Uterus (tissue), 4 donors: Measurements from ENCODE around the gene PYY. TPM values are rescaled to one million over a fixed set of nuclear protein-coding genes. Genes with fewer than 3 reads are reported as not detected.
A peak's percentile ranks its signal among the peaks of the same experiment; 100 is the strongest.

Experiments used
- DNase-seq, 2 donors: peaks; one replicate each; pipeline ENCODE4 v3.0.0-alpha.2; 2019 to 2020
- H3K27ac ChIP-seq, 2 donors: fragments of 200-600 bp; sonication (generic); 1 replicate in 1 of 2; 2 replicates in 1 of 2; pipeline ENCODE4 v1.5.1; 2016 to 2018
- H3K27me3 ChIP-seq, 2 donors: fragments of 200-600 bp; sonication (generic); one replicate each; pipeline ENCODE4 v1.5.1; 2018 to 2019; ENCODE audit warnings: control low read depth in 1 of 2
- H3K36me3 ChIP-seq, 2 donors: fragments of 200-600 bp; sonication (generic); one replicate each; pipeline ENCODE4 v1.5.1; 2019; ENCODE audit warnings: control low read depth in 1 of 2
- H3K4me1 ChIP-seq, 2 donors: fragments of 200-600 bp; sonication (generic); one replicate each; pipeline ENCODE4 v1.5.1; 2018 to 2019; ENCODE audit warnings: control low read depth in 1 of 2
- H3K4me3 ChIP-seq, 2 donors: fragments of 200-600 bp; sonication (generic); 1 replicate in 1 of 2; 2 replicates in 1 of 2; pipeline ENCODE4 v1.5.1; 2018 to 2019; ENCODE audit warnings: mild to moderate bottlenecking in 1 of 2
- H3K9me3 ChIP-seq, 2 donors: fragments of 200-600 bp; sonication (generic); one replicate each; pipeline ENCODE4 v1.5.1; 2019; ENCODE audit warnings: control low read depth in 1 of 2
- POLR2A ChIP-seq, 2 donors: fragments of 450-650 bp; IDR thresholded peaks; one replicate each; pipeline ENCODE4 v1.6.1; 2016; ENCODE audit warnings: antibody characterized with exemption in 2 of 2, mild to moderate bottlenecking in 1 of 2, moderate library complexity in 1 of 2
- intact Hi-C: fragments of 100-400 bp; cut with DNase I; formaldehyde crosslinking; loops from one replicate; pipeline ENCODE4 v1.15.1; 2023; ENCODE audit warnings: low total_unique reads
- total RNA-seq, 4 donors: library from RNA; depleted of rRNA in 3 of 4; stranded (reverse); fragments of >200 nt in 3 of 4; gene quantifications; one replicate each; pipeline versions ENCODE4 v1.1.0 to v1.2.4, GENCODE V29; 2014 to 2023
- TF ChIP-seq, protein P1 (sequence below), 4 experiments: fragments of 200-600 bp in 2 of 4; fragments of 450-650 bp in 2 of 4; sonication (generic) in 2 of 4; IDR thresholded peaks; one replicate each; pipeline ENCODE4 v1.5.1; 2016 to 2019; ENCODE audit warnings: antibody characterized with exemption in 4 of 4, mild to moderate bottlenecking in 2 of 4, moderate library complexity in 1 of 4
- donor health status: DM: yes; HTN: yes; CAD: no.

Gene PYY
- total RNA-seq, 4 donors from 2014 or later = not detected

DNA sequence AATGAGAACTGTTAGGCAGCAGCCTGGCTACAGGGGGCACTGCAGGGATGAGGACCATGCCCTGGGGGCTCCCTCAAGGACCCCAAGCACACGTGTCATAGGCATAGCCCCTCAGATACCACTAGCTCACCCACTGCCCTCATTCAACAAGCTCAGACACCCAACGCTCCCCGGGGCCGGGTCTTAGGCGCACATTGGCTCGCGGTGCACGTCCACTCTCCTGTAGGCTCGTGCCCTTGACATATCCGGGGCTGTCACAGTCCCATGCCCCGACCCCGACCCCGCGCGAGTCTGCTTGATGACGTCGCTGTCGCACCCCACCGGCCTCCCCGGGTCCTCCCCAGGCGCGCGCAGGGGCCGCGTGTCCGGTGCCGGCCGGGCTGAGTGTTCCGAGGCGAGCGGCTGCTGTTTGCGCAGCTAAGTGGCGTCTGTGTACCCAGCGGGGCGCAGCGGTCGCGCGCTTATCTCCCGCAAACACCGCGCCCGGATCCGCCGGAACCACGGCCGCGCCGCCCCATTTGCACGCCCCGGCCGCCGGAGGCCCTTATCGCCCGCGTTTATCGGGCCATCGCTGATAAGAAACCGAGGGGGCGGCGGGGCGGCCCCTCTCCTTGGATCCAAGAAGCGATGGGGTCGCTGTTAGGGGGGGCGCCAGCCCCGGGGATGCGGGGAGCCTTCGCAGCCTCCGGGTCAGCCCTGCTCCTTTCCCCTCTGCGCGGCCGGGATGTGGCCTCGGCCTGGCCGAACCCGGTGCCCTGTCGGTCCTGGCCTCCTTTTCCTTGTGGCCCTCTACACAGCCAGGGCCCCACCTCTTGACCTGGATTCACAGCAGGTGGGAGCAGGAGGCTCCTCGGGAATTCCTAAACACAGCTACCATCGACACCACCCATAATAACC, 30.0 kb upstream of the PYY start:
- DNase-seq = no peak
- Histone ChIP-seq H3K4me3 (peak overlapping the region in 1 of 2 donors; percentile 20), H3K27me3 (peaks cover 5 to 33% of the 10 kb centered on the region in 2 donors), H3K27ac (no peak overlapping the region), H3K36me3 (no peaks in the 10 kb centered on the region), H3K4me1 (peaks cover 0 to 8% of the 10 kb centered on the region in 2 donors), H3K9me3 (no peaks in the 10 kb centered on the region)
- TF ChIP-seq POLR2A (IDR thresholded peaks at IDR 0.05) = no peak
- TF ChIP-seq, protein P1, sequence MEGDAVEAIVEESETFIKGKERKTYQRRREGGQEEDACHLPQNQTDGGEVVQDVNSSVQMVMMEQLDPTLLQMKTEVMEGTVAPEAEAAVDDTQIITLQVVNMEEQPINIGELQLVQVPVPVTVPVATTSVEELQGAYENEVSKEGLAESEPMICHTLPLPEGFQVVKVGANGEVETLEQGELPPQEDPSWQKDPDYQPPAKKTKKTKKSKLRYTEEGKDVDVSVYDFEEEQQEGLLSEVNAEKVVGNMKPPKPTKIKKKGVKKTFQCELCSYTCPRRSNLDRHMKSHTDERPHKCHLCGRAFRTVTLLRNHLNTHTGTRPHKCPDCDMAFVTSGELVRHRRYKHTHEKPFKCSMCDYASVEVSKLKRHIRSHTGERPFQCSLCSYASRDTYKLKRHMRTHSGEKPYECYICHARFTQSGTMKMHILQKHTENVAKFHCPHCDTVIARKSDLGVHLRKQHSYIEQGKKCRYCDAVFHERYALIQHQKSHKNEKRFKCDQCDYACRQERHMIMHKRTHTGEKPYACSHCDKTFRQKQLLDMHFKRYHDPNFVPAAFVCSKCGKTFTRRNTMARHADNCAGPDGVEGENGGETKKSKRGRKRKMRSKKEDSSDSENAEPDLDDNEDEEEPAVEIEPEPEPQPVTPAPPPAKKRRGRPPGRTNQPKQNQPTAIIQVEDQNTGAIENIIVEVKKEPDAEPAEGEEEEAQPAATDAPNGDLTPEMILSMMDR (IDR thresholded peaks at IDR 0.05) = no peak
- intact Hi-C loops = no loop called here

DNA sequence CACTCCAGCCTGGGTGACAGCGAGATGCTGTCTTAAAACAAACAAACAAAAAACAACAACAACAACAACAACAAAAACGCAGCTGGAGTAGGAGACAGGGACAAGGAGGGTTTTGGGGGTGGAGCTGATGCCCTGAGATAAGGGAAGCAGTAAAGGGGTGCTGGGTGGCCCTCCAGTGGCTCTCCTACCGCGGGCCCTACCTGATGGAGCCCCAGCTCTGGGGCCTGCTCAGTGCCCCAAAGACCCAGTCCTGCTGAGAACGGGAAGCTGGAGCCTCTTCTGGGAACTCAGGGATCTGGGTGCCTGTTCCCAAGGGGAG, 29.4 kb upstream of the PYY start:
- Histone ChIP-seq H3K36me3 (no peaks in the 10 kb centered on the region), H3K9me3 (no peaks in the 10 kb centered on the region), H3K27ac (no peak overlapping the region), H3K27me3 (peaks cover 5 to 33% of the 10 kb centered on the region in 2 donors), H3K4me1 (peaks cover 0 to 8% of the 10 kb centered on the region in 2 donors), H3K4me3 (no peak overlapping the region)
- intact Hi-C loops = no loop called here
- DNase-seq = no peak
- no peak for TF ChIP-seq POLR2A (IDR thresholded peaks at IDR 0.05)
- TF ChIP-seq, protein P1 (IDR thresholded peaks at IDR 0.05) = no peak

DNA sequence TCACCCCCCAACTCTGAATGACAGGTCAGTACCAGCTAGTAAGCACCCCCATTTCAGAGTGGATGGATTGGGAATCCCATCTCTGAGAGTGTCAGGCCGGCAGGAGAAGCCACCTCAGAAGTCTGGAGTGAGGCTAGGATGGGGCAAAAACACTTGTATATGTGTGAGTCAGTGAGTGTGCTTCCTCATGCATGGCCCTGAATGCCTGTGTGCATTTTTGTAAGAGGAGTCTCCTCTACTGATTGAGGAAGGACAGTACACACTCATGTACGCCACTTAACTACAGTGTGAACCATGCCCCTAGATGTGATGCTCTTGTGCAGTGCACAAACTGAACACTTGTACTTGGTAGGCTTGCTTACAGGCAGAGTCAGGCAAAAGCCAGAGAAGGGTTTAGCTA, 28.4 kb upstream of the PYY start:
- Histone ChIP-seq H3K9me3 (no peaks in the 10 kb centered on the region), H3K4me1 (peaks cover 0 to 8% of the 10 kb centered on the region in 2 donors), H3K27ac (no peak overlapping the region), H3K27me3 (peaks cover 5 to 33% of the 10 kb centered on the region in 2 donors), H3K36me3 (no peaks in the 10 kb centered on the region), H3K4me3 (no peak overlapping the region)
- TF ChIP-seq POLR2A (IDR thresholded peaks at IDR 0.05) = no peak
- TF ChIP-seq, protein P1 (IDR thresholded peaks at IDR 0.05) = no peak
- DNase-seq = no peak
- intact Hi-C loops = no loop called here

DNA sequence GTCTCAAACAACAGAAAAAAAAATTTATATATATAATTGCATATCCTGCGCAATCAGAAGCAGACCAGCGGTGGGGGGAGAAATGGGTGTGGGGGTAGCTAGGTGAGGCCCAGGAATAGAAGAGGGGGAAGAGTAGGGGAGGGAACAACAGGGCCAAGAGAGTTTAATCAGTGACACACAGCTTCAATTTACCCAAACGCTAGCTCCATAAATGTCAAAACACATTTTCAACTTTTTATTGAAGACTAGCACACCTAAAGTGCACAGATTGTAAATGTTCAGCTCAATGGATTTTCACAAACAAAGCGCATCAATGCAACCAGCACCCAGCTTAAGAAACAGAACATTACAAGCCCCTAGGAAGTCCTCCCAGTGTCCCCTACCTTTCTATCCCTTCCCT, 25.9 kb upstream of the PYY start:
- no peaks in the 10 kb centered on the region for H3K36me3 ChIP-seq
- TF ChIP-seq, protein P1 (IDR thresholded peaks at IDR 0.05) = no peak
- no peaks in the 10 kb centered on the region for H3K9me3 ChIP-seq
- no peak overlapping the region for H3K4me3 ChIP-seq
- peaks cover 5 to 26% of the 10 kb centered on the region in 2 donors for H3K27me3 ChIP-seq
- H3K27ac ChIP-seq = no peak overlapping the region
- no peak for DNase-seq
- H3K4me1 ChIP-seq = peaks cover 0 to 8% of the 10 kb centered on the region in 2 donors
- intact Hi-C loops = no loop called here

DNA sequence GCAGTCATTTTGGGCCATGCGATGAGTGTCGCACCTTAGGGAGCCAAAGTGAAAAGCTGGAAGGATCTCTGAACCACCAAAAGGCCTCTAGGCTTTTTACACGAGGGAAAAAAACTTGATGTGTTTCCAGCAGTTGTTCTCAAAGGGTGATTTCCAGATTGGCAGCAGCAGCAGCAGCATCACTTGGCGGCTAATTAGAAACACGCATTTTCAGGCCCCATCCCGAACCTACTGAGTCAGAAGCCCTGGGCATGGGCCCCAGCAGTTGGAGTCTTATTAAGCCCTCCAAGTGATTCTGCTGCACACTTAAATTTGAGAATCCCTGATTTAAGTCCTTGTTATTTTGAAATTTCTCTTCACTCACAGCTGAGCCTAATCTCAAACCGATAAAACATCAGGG, 25.3 kb upstream of the PYY start:
- intact Hi-C loops = no loop called here
- peaks cover 5 to 19% of the 10 kb centered on the region in 2 donors for H3K27me3 ChIP-seq

More for the DNA sequence above, 25.3 kb upstream of the PYY start:
- TF ChIP-seq POLR2A (IDR thresholded peaks at IDR 0.05) = no peak
- TF ChIP-seq, protein P1 (IDR thresholded peaks at IDR 0.05) = no peak
- H3K9me3 ChIP-seq = no peaks in the 10 kb centered on the region
- DNase-seq = no peak
- H3K27ac ChIP-seq = no peak overlapping the region
- peaks cover 0 to 6% of the 10 kb centered on the region in 2 donors for H3K4me1 ChIP-seq
- H3K4me3 ChIP-seq = no peak overlapping the region
- H3K36me3 ChIP-seq = no peaks in the 10 kb centered on the region
